ENCODE results near the gene PTPRG.

The PTPRG gene

DNA sequence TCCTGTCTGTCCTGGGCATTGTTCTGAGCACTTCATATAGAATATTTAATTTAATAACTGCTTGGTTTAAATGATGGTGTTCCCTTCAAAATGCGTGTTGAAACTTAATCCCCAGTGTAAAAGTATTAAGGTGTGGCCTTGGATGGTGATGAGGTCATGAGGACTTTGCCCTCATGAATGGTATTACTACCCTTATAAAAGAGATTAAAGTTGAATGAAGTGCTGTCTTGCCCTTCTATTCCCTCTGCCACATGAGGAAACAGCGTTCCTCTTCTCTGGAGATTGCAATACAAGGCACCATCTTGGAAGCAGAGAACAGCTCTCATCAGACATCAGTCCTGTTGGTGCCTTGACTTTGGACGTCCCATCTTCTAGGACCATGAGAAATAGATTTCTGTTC is 374.4 kb downstream of the PTPRG start:
- H3K27ac ChIP-seq (ENCODE audit: low read depth, low read length): no peak overlapping the region
- H3K4me2 ChIP-seq (ENCODE audit: low read length): no peak overlapping the region
- H3K9me3 ChIP-seq (ENCODE audit: control insufficient read depth, insufficient read depth, low read length): no peaks in the 10 kb centered on the region
- no peaks in the 10 kb centered on the region for H3K79me2 ChIP-seq (ENCODE audit: control insufficient read depth, low read length)
- no peaks in the 10 kb centered on the region for H4K20me1 ChIP-seq (ENCODE audit: control insufficient read depth, insufficient read depth, low read depth, low read length)
- H3K36me3 ChIP-seq (ENCODE audit: control insufficient read depth, low read length): no peaks in the 10 kb centered on the region
- TF ChIP-seq, protein P1, sequence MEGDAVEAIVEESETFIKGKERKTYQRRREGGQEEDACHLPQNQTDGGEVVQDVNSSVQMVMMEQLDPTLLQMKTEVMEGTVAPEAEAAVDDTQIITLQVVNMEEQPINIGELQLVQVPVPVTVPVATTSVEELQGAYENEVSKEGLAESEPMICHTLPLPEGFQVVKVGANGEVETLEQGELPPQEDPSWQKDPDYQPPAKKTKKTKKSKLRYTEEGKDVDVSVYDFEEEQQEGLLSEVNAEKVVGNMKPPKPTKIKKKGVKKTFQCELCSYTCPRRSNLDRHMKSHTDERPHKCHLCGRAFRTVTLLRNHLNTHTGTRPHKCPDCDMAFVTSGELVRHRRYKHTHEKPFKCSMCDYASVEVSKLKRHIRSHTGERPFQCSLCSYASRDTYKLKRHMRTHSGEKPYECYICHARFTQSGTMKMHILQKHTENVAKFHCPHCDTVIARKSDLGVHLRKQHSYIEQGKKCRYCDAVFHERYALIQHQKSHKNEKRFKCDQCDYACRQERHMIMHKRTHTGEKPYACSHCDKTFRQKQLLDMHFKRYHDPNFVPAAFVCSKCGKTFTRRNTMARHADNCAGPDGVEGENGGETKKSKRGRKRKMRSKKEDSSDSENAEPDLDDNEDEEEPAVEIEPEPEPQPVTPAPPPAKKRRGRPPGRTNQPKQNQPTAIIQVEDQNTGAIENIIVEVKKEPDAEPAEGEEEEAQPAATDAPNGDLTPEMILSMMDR (IDR thresholded peaks at IDR 0.05; ENCODE audit: low read depth, low read length, poor library complexity, severe bottlenecking): no peak
- TF ChIP-seq EZH2phosphoT487 (IDR thresholded peaks at IDR 0.05; ENCODE audit: borderline replicate concordance, low read length): no peak
- no peaks in the 10 kb centered on the region for H3K9me2 ChIP-seq (replicated peaks; ENCODE audit: control insufficient read depth, low read length)
- H3K4me1 ChIP-seq (ENCODE audit: control insufficient read depth, low read length): no peaks in the 10 kb centered on the region
- no peaks in the 10 kb centered on the region for H3F3A ChIP-seq (ENCODE audit: control insufficient read depth, insufficient read depth)
- peaks cover 8% of the 10 kb centered on the region for H3K27me3 ChIP-seq (ENCODE audit: control insufficient read depth, low read length)
- H3K4me3 ChIP-seq (ENCODE audit: low read length): no peak overlapping the region

DNA sequence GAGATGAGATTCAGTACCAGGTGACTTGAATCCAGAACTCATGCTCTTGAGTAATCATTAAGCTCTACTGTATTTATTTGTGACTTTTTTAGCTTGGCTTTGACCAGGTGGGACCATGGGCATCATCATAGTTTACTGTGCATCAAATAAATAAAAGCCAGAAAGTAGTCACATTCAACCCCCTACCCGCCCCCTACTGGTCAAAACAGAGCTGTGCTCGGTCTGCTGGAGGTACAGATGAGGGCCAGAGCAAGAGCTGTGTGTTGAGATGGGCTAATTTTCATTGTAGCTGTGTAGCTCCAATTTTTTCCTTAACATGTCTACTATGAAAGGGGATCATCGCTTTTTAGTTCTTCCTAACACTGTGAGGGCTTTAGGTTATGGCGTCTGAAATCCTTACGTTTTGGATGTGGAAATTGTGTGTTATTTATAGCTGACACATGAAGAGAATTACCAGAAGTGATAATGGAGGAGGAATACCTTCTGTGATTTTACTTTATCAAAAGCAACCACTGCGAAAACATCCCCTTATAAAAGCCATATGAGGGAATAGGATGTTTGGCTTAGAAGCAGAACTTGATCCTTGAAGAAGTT is 375.1 kb downstream of the PTPRG start:
- Histone ChIP-seq H3K27ac (ENCODE audit: low read depth, low read length) (no peak overlapping the region), H3K9me3 (ENCODE audit: control insufficient read depth, insufficient read depth, low read length) (no peaks in the 10 kb centered on the region), H3K79me2 (ENCODE audit: control insufficient read depth, low read length) (no peaks in the 10 kb centered on the region), H3K4me3 (ENCODE audit: low read length) (no peak overlapping the region), H4K20me1 (ENCODE audit: control insufficient read depth, insufficient read depth, low read depth, low read length) (no peaks in the 10 kb centered on the region), H3K27me3 (ENCODE audit: control insufficient read depth, low read length) (peaks cover 8% of the 10 kb centered on the region), H3K9me2 (replicated peaks; ENCODE audit: control insufficient read depth, low read length) (no peaks in the 10 kb centered on the region), H3K4me2 (ENCODE audit: low read length) (no peak overlapping the region), H3K4me1 (ENCODE audit: control insufficient read depth, low read length) (no peaks in the 10 kb centered on the region), H3F3A (ENCODE audit: control insufficient read depth, insufficient read depth) (no peaks in the 10 kb centered on the region), H3K36me3 (ENCODE audit: control insufficient read depth, low read length) (no peaks in the 10 kb centered on the region)
- TF ChIP-seq EZH2phosphoT487 (IDR thresholded peaks at IDR 0.05; ENCODE audit: borderline replicate concordance, low read length): no peak
- TF ChIP-seq, protein P1 (IDR thresholded peaks at IDR 0.05; ENCODE audit: low read depth, low read length, poor library complexity, severe bottlenecking): peak; percentile 91

DNA sequence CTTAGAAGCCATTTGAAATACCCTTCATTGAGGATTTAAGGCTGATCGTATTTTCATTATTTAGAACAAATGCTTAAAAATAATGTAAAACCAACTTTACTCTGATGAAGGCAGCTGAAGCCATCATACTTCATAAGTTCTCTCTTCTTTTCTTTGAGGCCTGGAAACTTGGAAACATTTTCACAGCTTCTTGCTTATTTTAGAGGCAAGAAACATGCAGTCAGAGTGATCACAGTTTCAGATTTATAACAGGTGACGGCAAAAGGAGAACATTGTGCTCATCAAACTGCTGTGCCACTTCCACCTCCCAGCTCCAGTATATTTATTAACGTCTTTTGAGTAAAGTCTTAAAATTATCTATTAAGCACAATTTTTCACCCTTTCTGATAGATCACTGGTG is 376.1 kb downstream of the PTPRG start:
- no peaks in the 10 kb centered on the region for H3K4me1 ChIP-seq (ENCODE audit: control insufficient read depth, low read length)
- no peaks in the 10 kb centered on the region for H3K9me2 ChIP-seq (replicated peaks; ENCODE audit: control insufficient read depth, low read length)
- no peaks in the 10 kb centered on the region for H3K9me3 ChIP-seq (ENCODE audit: control insufficient read depth, insufficient read depth, low read length)
- H3K27ac ChIP-seq (ENCODE audit: low read depth, low read length): no peak overlapping the region
- no peaks in the 10 kb centered on the region for H3K36me3 ChIP-seq (ENCODE audit: control insufficient read depth, low read length)
- no peaks in the 10 kb centered on the region for H3K79me2 ChIP-seq (ENCODE audit: control insufficient read depth, low read length)
- peaks cover 8% of the 10 kb centered on the region for H3K27me3 ChIP-seq (ENCODE audit: control insufficient read depth, low read length)
- H4K20me1 ChIP-seq (ENCODE audit: control insufficient read depth, insufficient read depth, low read depth, low read length): no peaks in the 10 kb centered on the region
- H3K4me2 ChIP-seq (ENCODE audit: low read length): no peak overlapping the region
- H3F3A ChIP-seq (ENCODE audit: control insufficient read depth, insufficient read depth): no peaks in the 10 kb centered on the region
- no peak for TF ChIP-seq EZH2phosphoT487 (IDR thresholded peaks at IDR 0.05; ENCODE audit: borderline replicate concordance, low read length)
- TF ChIP-seq, protein P1 (IDR thresholded peaks at IDR 0.05; ENCODE audit: low read depth, low read length, poor library complexity, severe bottlenecking): no peak
- H3K4me3 ChIP-seq (ENCODE audit: low read length): no peak overlapping the region

Data from DOHH2 (cell line).